ENCODE results near the gene CENPQ. TPM values are rescaled to one million over a fixed set of nuclear protein-coding genes. Genes with fewer than 3 reads are reported as not detected.

CENPQ gene
- total RNA-seq, 4 donors from 2014 or later, result 2.5 to 4.3 (median 2.8) TPM

DNA sequence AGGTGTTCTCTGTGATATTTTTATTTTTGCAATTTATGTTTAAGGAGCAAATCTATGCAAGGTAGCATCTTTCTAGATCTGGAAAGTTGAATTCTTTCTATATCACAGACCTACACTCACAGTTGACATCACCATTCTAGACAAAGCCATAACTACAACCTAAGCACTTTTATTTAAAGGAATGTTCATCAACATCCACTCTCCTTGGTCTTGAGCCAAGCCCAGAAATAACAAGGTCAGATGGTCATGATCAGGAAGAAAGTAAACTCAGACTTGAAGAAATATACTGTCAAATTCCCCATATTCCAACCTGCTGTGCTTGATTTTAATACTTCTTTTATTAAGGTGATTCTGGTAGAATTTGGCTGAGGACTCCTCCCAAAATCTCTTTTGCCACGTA, 32.3 kb upstream of the CENPQ start:
- no peak overlapping the region for H3K4me3 ChIP-seq (ENCODE audit: low read depth, poor library complexity, severe bottlenecking)
- DNase-seq (ENCODE audit: low spot score in 2 of 2), result no peak
- intact Hi-C loops (cut with DNase I; ENCODE audit: low total_unique reads), result no loop called here
- no peak for TF ChIP-seq POLR2A (IDR thresholded peaks at IDR 0.05)
- TF ChIP-seq, protein P1, sequence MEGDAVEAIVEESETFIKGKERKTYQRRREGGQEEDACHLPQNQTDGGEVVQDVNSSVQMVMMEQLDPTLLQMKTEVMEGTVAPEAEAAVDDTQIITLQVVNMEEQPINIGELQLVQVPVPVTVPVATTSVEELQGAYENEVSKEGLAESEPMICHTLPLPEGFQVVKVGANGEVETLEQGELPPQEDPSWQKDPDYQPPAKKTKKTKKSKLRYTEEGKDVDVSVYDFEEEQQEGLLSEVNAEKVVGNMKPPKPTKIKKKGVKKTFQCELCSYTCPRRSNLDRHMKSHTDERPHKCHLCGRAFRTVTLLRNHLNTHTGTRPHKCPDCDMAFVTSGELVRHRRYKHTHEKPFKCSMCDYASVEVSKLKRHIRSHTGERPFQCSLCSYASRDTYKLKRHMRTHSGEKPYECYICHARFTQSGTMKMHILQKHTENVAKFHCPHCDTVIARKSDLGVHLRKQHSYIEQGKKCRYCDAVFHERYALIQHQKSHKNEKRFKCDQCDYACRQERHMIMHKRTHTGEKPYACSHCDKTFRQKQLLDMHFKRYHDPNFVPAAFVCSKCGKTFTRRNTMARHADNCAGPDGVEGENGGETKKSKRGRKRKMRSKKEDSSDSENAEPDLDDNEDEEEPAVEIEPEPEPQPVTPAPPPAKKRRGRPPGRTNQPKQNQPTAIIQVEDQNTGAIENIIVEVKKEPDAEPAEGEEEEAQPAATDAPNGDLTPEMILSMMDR (IDR thresholded peaks at IDR 0.05), result no peak
- WGBS, 2 donors, result 90 to 94% methylated on average over 1 of the region's 1 CpG

DNA sequence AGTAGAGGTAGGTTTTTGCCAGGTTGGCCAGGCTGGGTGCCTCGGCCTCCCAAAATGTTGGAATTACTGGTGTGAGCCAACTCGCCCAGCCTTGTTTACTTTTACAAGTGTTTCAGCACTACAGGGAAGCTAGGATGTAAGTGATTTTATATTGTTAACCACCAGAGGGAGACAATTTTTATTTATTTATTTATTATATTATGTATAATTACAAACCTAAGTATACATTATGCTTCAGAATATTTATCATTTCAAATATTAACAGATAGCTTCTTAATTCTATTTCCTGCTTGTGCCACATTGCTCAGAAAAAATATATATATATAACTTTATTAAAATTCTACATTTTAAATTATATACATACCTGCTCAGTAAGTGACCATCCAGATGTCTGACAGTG, 9.9 kb upstream of the CENPQ start:
- WGBS, 2 donors, result 46 to 64% methylated on average over 2 of the region's 2 CpGs
- intact Hi-C loops (cut with DNase I; ENCODE audit: low total_unique reads), result no loop called here
- TF ChIP-seq, protein P1 (IDR thresholded peaks at IDR 0.05), result no peak
- no peak for TF ChIP-seq POLR2A (IDR thresholded peaks at IDR 0.05)
- H3K4me3 ChIP-seq (ENCODE audit: low read depth, poor library complexity, severe bottlenecking), result no peak overlapping the region
- no peak for DNase-seq (ENCODE audit: low spot score in 2 of 2)

DNA sequence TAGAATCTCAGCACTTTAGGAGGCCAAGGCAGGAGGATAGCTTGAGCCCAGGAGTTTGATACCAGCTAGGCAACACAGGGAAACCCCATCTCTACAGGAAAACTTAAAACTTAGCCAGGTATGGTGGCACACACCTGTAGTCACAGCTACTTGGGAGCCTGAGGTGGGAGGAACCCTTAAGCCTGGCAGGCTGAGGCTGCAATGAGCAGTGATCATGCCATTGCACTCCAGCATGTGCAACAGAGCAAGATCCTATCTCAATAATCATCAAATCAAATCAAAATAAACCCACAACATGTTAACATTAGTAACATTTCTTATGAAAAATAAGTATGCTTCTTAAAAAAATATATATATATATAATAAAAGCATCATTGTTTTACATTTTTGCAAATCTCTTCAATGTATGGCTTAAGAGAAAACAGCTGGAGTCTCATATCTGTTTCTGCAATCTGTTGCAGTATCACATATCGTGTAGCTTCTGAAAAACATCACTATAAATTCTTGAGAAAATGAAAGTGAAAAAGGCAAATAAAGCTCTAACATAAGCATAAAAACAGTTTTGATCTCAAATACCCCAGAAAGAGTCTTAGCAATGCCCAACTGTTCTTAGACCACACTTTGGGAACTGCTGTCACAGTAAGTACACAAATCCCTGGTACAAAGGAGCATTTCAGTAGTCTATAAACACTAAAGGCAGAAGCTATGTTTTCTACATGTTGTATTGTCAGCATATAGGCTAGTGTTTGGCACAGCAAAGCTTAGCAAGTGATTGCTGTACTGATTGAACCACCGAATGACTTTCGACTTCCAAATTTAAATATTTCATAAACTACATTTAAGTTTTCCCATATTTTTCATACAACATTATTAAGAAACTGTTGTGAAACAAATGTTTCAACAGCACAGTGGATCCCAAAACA, 8.1 kb upstream of the CENPQ start:
- WGBS, 2 donors, result 93 to 96% methylated on average over 3 of the region's 3 CpGs
- no peak overlapping the region for H3K4me3 ChIP-seq (ENCODE audit: low read depth, poor library complexity, severe bottlenecking)
- DNase-seq (ENCODE audit: low spot score in 2 of 2), result no peak
- TF ChIP-seq, protein P1 (IDR thresholded peaks at IDR 0.05), result no peak
- TF ChIP-seq POLR2A (IDR thresholded peaks at IDR 0.05), result no peak
- intact Hi-C loops (cut with DNase I; ENCODE audit: low total_unique reads), result no loop called here

DNA sequence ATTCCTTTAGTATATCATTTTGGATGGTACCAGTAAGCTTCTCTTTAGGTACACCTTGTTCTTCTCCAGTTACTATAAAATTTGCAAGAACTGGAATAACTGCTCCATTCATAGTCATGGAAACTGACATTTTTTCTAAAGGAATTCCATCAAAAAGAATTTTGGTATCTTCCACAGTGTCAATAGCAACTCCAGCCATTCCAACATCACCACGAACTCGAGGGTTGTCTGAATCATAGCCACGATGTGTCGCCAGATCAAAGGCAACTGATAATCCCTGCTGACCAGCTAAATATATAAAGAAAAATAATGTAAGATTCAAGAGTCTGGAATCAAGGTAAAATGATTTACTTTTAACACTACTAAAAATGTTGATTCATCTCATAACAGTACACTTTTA, 5.4 kb upstream of the CENPQ start:
- WGBS, 2 donors, result 77 to 89% methylated on average over 4 of the region's 4 CpGs
- intact Hi-C loops (cut with DNase I; ENCODE audit: low total_unique reads), result no loop called here

DNA sequence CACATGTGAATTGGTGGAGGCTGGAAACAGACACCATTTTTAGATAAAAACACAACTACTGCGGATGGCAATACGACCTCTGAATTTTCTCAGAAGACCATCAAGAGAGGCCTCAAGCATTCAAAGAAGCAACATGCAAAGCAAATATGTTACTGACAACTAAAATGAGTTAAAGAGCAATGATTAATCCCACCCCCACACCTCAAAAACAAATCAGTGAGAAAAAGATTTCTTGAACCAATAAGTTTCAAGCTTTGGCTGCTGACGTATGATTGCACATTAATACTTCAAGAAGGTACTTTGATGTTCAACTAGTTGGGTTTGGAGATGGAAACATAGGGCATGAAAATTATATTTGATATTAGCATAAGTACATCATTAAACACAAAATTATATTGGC, 1.1 kb upstream of the CENPQ start:
- intact Hi-C loops (cut with DNase I; ENCODE audit: low total_unique reads), result no loop called here
- WGBS, 2 donors, result 37 to 44% methylated on average over 3 of the region's 3 CpGs
- DNase-seq (ENCODE audit: low spot score in 2 of 2), result no peak
- no peak overlapping the region for H3K4me3 ChIP-seq (ENCODE audit: low read depth, poor library complexity, severe bottlenecking)
- no peak for TF ChIP-seq POLR2A (IDR thresholded peaks at IDR 0.05)
- TF ChIP-seq, protein P1 (IDR thresholded peaks at IDR 0.05), result no peak

More for the DNA sequence above, 5.4 kb upstream of the CENPQ start:
- DNase-seq (ENCODE audit: low spot score in 2 of 2), result no peak
- H3K4me3 ChIP-seq (ENCODE audit: low read depth, poor library complexity, severe bottlenecking), result no peak overlapping the region
- TF ChIP-seq, protein P1 (IDR thresholded peaks at IDR 0.05), result no peak
- no peak for TF ChIP-seq POLR2A (IDR thresholded peaks at IDR 0.05)

Measured in lower leg skin (tissue), 4 donors.